ENCODE data around the gene EXOC6.
"Not testable (repeated sequence)": the region's sequence is repeated elsewhere in the genome, so short reads cannot be mapped to it uniquely, and the experiment has no call there.

EXOC6 gene

DNA sequence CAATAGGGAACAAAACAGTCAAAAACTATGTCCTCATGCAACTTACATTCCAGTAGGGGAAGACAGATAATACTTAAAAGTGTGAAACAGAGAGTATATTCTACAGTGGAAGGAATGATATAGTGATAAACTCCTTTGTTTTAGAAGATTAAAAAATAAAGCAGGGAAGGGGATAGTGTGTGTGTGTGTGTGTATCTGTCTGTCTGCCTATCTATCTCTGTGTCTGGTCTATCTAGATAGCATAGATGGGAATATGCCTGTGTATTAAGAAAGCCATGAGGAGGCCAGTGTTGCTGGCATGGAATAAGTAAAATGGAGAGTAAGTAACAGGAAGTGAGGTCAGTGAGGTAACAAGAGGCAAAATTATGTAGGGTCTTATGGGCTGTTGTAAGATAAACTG, 42.2 kb downstream of the EXOC6 start:
- no peak for DNase-seq

DNA sequence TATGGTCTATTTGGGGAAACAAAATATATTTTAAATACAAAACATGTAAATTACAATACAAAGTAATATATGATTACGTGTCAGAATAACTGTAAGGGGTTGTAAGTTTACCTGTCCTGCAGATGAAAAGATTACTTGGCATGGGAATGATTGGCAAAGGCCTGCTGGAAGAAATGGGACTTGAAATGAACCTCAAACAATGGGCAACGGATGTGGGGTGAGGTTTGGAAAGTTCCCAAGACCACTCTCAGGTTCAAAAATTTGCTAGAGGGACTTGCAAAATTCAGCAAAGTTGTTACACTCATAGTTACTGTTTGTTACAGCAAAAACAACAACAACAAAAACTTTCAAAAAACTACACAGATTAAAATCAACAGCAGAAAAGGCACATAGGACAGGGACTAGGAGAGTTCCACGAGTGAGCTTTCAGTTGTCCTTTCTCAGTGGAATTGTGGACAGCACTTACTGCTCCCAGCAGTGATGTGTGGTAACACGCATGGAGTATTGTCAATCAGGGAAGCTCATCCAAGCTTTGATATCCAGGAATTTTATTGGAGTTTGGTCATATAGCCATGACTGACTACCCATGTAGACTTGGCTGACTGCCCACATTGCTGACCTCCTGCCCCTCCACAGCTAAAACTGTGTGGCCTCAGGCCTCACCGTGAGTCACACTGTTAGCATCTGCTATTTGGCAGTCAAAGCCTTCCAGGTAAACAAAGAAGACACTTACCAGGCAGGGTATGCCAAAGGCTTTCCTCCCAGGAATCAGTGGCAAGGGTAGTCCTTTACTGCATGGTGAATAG, 43.8 kb downstream of the EXOC6 start:
- DNase-seq: no peak

DNA sequence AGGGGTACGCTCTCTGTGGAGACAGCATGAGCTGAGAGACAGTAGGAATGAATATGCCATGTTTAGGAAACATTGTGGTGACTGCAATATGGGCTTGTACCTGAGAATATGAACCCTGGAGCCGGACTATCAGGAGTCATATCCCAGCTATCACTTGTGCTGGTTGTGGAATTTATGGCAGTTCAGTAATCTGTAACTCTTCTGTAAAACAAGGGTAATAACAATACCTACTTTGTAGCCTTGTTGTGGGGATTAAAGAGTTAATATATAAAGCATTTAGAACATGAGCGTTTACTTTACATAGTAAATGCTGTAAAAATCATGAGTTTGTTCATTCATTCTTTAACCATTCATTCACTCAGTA, 44.4 kb downstream of the EXOC6 start:
- DNase-seq: no peak

DNA sequence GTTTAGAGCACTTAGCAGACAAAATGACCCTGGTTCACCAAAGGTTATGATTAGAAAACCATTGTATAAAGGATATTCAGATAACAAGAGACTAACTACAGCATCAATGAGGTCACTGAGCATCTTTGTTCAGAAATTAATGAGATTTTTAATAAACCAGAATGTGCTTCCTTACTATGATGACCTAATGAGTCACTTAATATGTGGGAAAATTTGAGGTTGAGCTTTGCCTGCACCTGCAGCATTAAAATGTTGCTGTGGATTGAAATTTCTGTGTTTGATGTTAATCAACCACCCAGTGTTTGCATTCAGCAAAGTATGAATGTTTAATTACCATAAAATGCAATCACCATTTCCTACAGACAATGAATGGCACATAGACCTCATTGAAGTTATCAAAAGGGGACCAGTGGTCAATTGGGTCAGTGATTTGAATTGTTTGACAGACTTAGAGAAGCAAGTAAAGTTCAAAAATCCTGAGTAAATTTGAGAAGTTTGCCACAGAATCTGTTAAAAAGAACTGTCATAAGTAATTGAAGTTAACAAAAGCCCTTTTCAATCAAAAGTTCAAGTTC, 45.8 kb downstream of the EXOC6 start:
- DNase-seq: no peak

DNA sequence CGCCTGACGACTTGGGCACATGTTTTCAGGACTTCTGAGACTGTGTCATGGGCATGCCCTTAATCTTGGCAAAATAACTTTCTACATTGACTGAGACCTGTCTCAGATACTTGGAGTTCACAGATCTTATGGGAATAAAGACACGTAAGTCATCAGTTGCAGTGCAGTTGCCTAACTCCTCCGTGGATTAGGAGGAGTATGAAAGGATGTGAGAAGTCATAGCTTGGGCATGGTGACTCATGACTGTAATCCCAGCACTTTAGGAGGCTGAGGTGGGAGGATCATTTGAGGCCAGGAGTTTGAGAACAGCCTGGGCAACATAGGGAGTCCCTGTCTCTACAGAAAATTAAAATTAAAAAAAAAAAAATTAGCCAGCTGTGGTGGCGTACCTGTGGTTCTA, 49.6 kb downstream of the EXOC6 start:
- DNase-seq: no peak

DNA sequence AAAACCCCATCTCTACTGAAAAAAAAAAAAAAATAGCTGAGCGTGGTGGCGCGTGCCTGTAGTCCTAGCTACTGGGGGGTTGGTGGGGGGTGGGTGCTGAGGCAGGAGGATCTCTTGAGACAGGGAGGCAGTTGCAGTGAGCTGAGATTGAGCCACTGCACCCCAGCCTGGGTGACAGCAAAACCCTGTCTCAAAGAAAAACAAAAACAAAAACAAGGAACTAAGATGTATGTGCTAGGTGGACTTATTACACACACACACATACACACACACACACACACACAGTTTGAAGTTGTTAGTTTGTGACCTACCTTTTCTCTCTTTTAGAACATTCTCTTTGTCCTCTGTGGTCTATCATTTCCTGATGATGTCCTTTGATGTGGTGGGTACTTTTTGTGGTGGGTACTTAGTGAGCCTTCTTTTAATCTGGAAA, 53.5 kb downstream of the EXOC6 start:
- peak; percentile 9 for DNase-seq

DNA sequence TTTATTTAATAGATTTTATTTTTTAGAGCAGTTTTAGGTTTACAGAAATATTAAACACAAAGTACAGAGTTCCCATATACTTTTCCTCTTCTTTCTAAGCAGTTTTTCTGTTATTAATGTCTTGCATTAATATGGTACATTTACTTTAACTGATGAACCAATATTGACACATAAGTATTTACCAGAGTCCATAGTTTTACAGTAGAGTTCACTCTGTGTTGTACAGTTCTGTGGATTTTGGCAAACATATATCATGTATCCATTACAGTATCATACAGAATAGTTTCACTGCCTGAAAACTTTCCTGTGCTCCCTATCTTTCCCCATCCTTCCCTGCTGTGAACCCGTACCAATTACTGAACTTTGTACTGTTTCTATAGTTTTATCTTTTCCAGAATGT, 55.3 kb downstream of the EXOC6 start:
- no peak for DNase-seq

DNA sequence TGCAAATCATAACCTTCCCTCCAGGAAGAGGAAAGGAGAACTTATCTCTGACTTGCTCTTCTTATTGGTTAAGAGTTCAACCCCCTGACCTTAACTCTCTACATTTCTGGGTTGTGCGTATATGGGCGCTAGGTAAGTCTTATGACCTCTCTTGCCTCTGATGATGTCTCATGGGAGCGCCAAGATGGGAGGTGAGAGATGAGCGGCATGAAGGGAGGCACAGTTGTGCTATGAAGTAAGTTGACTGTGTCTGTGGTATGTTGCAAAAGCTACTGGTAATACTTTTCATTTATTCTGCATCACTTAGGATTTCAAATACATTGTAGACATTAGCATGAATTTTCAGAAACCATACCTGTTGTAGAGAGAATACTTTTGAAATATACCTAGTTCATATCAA, 59.0 kb downstream of the EXOC6 start:
- no peak for DNase-seq

DNA sequence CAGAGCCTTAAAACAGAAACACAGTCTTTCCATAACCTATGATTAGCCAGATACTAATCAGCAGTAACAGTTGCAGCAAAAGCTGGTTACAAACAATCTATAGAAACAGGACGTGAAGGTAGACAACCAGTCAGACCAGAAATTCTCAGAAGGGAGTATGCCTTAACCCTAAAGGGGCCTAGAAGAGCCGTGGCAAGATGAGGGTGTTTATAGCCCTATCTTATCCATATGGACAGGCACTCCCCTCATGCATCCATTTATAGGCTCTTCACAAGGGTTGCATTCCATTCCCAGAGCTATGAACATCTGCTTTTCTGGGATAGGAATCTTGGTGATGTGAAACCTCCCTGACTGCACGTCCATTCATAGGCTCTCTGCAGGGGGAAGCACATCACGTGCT, 64.3 kb downstream of the EXOC6 start:
- DNase-seq: not testable (repeated sequence)

DNA sequence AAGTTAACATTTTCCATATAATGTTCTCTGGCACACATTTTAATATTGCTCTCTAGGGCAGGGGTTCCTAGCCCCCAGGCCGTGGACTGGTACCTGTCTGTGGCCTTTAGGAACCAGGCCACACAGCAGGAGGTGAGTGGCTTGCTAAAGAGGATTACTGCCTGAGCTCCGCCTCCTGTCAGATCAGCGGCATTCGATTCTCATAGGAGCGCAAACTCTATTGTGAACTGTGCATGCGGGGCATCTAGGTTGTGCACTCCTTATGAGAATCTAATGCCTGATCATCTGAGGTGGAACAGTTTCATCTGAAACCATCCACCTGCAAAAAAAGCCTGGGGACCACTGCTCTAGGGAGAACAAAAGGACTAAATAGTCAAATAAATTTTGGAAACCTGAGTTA, 65.7 kb downstream of the EXOC6 start:
- no peak for DNase-seq

DNA sequence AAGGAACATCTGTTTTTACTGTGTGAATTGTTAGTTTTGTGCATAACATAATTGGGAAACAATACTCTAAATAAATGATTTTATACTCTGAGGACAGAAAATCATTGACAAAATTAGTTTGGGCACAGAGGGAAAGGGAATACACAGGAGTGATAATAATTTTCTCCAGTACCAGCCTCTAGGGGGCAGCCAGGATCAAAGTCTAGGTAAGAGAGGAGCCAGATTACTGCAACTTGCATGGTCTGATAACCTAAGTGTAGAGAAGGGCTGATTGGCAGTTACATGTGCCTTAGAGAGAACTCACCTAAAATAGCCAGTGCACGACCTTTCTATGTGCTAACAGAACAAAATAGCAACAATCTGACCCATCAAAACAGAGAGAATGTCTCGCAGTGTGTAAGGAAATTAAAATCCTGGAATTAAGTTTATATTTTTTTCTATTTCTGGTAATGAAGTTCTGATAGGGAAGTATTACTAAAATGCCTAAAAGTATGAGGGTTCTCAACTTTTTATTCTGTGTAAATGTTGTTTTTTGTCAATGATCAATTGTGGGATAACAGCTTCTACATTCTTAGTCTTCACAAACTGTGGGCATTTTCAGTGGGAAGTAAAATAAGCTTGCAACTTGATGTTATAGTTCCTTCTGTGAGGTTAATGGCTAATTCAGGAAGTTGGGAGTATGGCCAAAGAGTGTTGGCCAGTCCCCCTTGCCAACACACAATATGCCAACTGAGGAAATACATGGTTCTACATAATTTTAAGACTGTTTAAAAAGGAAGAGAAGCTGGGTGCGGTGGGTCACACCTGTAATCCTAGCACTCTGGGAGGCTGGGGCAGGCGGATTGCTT, 66.4 kb downstream of the EXOC6 start:
- DNase-seq: peak; percentile 37

DNA sequence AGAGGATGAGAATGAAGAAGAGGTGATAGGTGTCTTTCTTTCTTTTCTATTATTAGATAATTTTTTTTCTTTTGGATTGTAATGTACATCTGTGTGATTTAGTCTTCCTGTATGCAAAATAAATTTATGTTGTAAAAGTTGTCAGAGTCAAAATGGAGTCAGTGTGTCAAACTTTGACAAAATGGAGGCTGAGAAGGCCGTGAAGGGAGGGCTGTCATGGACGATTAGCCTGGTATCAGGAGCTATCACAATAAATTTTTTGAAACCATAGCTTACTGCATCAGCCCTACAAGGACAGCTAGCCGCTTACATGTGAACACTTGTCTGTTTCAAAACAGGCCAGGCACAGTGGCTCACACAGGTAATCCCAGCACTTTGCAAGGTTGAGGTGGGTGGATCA, 67.6 kb downstream of the EXOC6 start:
- DNase-seq: no peak

DNA sequence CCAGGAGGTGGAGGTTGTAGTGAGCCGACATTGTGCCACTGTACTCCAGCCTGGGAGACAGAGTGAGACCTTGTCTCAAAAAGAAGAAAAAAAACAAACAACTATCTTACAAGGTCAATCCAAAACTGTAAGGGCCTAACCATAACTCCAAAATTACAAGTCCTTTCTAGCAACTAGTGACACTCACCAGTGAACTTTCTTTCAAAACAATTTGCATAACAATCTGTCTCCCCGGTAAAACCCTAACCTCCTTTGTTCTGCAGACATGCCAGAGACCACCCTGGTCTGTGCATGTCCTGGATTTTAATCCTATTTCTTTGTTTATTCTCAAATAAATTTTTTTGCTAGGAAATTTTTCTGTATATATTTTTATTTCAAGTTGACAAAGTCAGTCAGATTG, 68.1 kb downstream of the EXOC6 start:
- no peak for DNase-seq

DNA sequence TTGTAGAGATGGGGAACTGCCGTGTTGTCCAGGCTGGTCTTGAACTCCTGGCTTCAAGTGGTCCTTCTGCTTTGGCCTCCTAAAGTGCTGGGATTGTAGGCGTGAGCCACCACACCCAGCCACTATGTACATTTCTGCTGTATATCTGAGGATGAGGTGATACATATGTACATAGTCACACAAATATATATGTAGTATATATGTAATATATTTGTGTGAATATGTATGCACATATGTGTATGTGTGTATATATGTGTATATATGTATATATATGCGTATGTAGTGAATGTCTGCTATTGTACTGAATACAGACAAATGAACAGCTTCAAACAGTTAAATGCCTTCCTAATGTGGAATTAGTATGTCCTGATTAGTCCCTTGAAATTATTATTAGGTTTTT, 70.3 kb downstream of the EXOC6 start:
- DNase-seq: no peak

DNA sequence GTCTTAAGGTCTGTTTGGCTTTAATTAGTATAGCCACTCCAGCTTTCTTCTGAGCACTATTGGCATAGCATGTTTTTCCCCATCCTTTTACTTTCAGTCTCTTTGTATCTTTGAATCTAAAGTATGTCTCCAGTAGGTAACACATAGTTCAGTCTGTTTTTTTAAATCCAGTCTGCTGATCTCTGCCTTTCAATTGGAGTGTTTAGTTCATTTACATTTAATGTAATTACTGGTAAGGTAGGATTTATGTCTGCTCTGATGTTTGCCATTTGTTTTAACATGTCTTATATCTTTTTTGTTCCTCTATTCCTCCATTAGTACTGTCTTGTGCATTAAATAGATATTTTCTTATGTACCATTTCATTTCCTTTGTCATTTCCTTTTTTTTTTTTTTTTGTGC, 72.5 kb downstream of the EXOC6 start:
- DNase-seq: no peak

DNA sequence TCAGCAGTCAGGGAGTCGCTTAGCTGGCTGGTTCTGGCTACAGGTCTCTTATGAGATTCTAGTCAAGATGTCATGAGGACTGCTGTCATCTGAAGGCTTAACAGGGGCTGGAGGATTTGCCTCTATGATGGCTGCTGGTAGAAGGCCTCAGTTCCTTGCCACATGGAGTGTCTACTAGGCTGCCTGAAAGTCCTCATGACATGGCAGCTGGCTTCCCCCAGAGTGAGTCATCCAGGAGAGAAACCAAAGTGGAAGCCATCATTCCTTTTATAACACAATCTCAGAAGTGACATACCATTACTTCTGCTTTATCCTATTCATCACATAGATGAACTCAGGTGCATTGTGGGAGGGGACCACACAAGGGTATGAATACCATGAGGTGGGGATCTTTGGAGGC, 75.1 kb downstream of the EXOC6 start:
- no peak for DNase-seq

DNA sequence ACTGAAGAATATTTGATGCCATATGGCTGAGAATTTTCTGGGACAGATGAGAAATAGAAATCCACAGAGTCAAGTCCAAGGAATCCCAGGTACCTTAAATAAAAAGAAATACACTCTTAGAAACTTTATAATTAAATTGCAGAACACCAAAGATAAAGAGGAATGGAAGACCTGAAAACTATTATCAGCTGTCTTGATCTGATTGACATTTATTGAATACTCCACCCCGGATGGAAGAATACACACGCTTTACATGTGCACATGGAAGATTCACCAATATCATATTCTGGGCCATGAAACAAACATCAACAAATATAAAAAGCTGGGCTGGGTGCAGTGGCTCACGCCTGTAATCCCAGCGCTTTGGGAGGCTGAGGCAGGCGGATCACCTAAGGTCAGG, 81.6 kb downstream of the EXOC6 start:
- no peak for DNase-seq

DNA sequence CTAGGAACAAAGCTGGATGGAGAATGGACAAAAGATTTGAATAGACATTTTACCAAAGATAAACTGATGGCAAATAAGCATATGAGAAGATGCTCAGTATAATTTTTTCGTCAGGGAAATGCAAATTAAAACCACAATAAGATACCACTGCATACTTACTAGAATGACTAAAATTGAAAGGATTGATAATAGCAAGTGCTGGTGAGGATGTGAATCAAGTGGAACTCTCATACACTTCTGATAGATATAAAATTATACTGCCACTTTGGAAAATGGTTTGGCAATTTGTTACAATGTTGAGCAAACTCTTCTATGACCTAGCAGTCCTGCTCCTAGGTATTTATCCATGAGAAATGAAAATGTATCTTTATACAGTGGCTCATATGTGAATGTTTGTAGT, 83.3 kb downstream of the EXOC6 start:
- DNase-seq: no peak

DNA sequence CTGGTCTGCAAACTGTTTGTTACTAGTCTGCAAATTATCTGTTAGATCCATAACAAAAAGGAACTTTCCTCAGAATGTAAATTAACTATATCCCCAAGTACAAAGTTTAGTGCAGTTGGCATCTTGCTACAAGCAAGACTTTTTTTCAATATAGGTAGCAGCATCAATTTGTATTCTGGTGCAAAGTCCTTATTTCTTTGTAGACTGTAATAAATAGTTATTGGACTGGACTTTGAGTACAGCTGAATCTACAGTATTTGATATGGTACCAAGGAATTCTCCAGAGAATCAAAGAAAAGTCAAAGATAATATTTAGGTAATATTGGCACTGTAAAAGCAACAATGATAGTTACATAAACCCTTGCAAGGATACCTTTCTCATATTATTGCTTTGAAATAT, 89.6 kb downstream of the EXOC6 start:
- no peak for DNase-seq

DNA sequence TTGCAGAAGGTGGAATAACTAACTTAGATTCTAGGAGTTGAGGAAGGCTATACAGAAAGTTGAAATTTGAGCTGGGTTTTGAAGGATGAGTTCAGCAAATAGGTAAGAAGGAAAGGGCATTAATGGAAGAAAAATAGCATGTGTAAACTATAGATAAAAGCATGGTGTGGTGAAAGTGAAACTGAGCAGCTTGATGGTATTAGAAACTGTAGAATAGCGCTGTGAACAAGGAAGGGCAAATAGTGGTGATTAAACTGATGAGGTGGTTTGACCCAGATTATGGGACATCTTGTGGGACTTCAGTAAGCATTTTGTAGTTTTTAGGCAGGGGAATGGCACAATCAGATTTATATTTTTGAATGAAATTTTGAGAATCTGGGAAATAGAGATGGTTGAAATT, 90.5 kb downstream of the EXOC6 start:
- DNase-seq: no peak

DNA sequence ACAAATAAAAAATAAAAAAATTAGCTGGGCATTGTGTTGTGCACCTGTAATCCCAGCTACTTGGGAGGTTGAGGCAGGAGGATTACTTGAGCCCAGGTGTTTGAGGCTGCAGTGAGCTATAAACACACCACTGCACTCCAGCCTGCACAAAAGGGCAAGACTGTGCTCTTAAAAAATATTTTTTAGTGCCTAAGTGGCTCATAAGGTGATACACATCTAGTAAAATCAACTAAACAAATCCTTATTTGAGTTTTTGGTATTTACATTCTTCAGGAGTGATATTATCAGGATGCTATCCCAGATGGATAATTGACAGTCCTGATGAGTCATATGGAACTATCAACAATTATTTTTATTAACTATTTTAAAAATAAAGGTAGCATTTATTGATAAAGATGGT, 93.9 kb downstream of the EXOC6 start:
- DNase-seq: no peak

DNA sequence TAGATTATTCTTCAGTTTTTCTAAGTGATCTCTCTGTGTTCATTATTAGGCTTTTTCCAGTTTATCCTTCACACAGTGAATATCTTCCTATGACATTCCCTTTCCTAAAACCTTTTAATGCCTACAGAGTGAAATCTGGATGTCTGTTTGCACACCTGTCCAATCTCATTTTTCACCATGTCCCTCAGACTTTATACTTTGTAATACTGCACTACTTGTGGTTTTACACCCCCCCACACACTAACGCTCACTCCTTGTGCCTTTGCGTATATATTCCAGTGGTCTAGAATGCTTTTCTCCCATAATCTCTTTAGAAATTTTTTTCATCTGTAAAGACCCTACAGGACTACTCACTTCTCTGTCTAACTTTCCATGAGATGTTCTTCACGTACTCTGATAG, 98.2 kb downstream of the EXOC6 start:
- no peak for DNase-seq

DNA sequence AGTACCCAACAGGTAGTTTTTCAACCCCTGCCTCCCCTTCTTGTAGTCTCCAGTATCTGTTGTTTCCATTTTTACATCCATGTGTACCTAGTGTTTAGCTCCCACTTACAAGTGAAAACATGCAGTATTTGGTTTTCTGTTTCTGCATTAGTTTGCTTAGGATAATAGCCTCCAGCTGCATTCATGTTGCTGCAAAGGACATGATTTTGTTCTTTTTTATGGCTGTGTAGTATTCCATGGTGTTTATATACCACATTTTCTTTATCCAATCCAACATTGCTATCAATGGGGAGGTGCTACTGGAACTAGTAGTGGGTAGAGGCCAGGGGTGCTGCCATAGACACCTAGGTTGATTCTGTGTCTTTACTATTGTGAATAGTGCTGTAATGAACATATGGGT, 104.3 kb downstream of the EXOC6 start:
- DNase-seq: not testable (repeated sequence)

Measured in activated naive CD4-positive, alpha-beta T cell treated with Interleukin-2 at 50 U/mL for 16 hours (primary cell).